ENCODE results near the gene PLPPR4.
"Not testable (repeated sequence)": the region's sequence is repeated elsewhere in the genome, so short reads cannot be mapped to it uniquely, and the experiment has no call there.

The PLPPR4 gene

GRCh38 chr1:99264201-99265021 lies at the start of gene PLPPR4:
Gene PLPPR4 (plus strand): TSS chr1:99264492. CDS start chr1:99264594, 102 bp downstream.
- DNase-seq: peak; percentile 74

- no peak for DNase-seq
These were observed 47.3 kb upstream of the PLPPR4 start for GRCh38 chr1:99216956-99217355.

- no peak for DNase-seq
These were observed 46.7 kb upstream of the PLPPR4 start for GRCh38 chr1:99217599-99217998.

GRCh38 chr1:99218572-99218971 lies 45.7 kb upstream of the PLPPR4 start:
- DNase-seq: no peak

GRCh38 chr1:99218999-99219398 lies 45.3 kb upstream of the PLPPR4 start:
- DNase-seq: no peak

- no peak for DNase-seq
These were observed 37.0 kb upstream of the PLPPR4 start for GRCh38 chr1:99227056-99227897.

GRCh38 chr1:99228153-99228552 lies 36.1 kb upstream of the PLPPR4 start:
- no peak for DNase-seq

GRCh38 chr1:99229122-99229521 lies 35.2 kb upstream of the PLPPR4 start:
- DNase-seq: no peak

- no peak for DNase-seq
These were observed 33.6 kb upstream of the PLPPR4 start for GRCh38 chr1:99230695-99231094.

GRCh38 chr1:99232172-99232571 lies 32.1 kb upstream of the PLPPR4 start:
- no peak for DNase-seq

- no peak for DNase-seq
These were observed 30.8 kb upstream of the PLPPR4 start for GRCh38 chr1:99233446-99233845.

GRCh38 chr1:99236756-99237155 lies 27.5 kb upstream of the PLPPR4 start:
- DNase-seq: no peak

- DNase-seq: no peak
These were observed 24.6 kb upstream of the PLPPR4 start for GRCh38 chr1:99239690-99240089.

GRCh38 chr1:99240621-99241020 lies 23.7 kb upstream of the PLPPR4 start:
- DNase-seq: no peak

- no peak for DNase-seq
These were observed 18.1 kb upstream of the PLPPR4 start for GRCh38 chr1:99246152-99246551.

GRCh38 chr1:99247199-99247598 lies 17.1 kb upstream of the PLPPR4 start:
- no peak for DNase-seq

GRCh38 chr1:99250728-99251127 lies 13.6 kb upstream of the PLPPR4 start:
- DNase-seq: no peak

- no peak for DNase-seq
These were observed 13.0 kb upstream of the PLPPR4 start for GRCh38 chr1:99251308-99251707.

GRCh38 chr1:99252630-99253029 lies 11.7 kb upstream of the PLPPR4 start:
- no peak for DNase-seq

- DNase-seq: not testable (repeated sequence)
These were observed 3.9 kb upstream of the PLPPR4 start for GRCh38 chr1:99260402-99260801.

GRCh38 chr1:99265124-99265523 lies 832 bp downstream of the PLPPR4 start:
- DNase-seq: no peak

GRCh38 chr1:99266726-99267125 lies 2.4 kb downstream of the PLPPR4 start:
- peak; percentile 91 for DNase-seq

GRCh38 chr1:99268021-99268420 lies 3.7 kb downstream of the PLPPR4 start:
- DNase-seq: peak; percentile 60

GRCh38 chr1:99269321-99269720 lies 5.0 kb downstream of the PLPPR4 start:
- peak; percentile 54 for DNase-seq
